ENCODE results near the gene TMEM231. TPM values are rescaled to one million over a fixed set of nuclear protein-coding genes. Genes with fewer than 3 reads are reported as not detected.

TMEM231 gene
- total and polyA plus RNA-seq, 2 donors from 2014 or later: 8.6 to 13.7 TPM

DNA sequence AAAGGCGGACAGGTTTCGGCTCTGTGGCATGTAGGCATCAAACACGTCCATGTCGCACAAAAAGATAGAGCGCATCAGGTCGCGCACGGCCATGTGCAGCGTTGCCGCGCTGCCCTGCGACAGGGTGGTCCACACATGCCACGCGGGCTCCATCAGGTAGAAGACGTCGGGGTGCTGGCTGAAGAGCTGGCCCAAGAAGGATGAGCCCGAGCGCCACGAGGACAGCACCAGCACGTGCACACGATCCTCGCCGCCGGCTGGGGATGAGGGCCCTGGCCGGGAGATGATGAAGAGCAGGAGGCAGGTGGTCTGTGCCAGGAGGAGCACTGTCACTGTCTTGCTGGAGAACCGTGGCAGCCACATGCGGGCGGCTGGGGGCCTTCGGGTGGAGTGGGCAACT lies 26.1 kb downstream of the TMEM231 start:
- Histone ChIP-seq H3K4me1 (ENCODE audit: control insufficient read depth in 2 of 3, insufficient read depth in 2 of 3, low read depth in 1 of 3, low read length in 3 of 3) (no peaks in the 10 kb centered on the region), H3K9me3 (ENCODE audit: control insufficient read depth in 2 of 3, insufficient read depth in 1 of 3, low read length in 3 of 3) (no peaks in the 10 kb centered on the region), H3K27ac (ENCODE audit: low read depth in 2 of 2, low read length in 2 of 2) (no peak overlapping the region), H3K27me3 (ENCODE audit: control insufficient read depth, insufficient read depth, low read length) (no peaks in the 10 kb centered on the region), H3K9ac (ENCODE audit: low read length in 3 of 3) (no peak overlapping the region), H3K36me3 (ENCODE audit: control insufficient read depth in 2 of 3, insufficient read depth in 3 of 3, low read length in 3 of 3) (no peaks in the 10 kb centered on the region), H3K4me3 (ENCODE audit: low read length in 3 of 3) (no peak overlapping the region)
- FAIRE-seq (no peak), DNase-seq (peak in 1 of 5 donors; percentile 73)
- TF ChIP-seq, protein P1, sequence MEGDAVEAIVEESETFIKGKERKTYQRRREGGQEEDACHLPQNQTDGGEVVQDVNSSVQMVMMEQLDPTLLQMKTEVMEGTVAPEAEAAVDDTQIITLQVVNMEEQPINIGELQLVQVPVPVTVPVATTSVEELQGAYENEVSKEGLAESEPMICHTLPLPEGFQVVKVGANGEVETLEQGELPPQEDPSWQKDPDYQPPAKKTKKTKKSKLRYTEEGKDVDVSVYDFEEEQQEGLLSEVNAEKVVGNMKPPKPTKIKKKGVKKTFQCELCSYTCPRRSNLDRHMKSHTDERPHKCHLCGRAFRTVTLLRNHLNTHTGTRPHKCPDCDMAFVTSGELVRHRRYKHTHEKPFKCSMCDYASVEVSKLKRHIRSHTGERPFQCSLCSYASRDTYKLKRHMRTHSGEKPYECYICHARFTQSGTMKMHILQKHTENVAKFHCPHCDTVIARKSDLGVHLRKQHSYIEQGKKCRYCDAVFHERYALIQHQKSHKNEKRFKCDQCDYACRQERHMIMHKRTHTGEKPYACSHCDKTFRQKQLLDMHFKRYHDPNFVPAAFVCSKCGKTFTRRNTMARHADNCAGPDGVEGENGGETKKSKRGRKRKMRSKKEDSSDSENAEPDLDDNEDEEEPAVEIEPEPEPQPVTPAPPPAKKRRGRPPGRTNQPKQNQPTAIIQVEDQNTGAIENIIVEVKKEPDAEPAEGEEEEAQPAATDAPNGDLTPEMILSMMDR (IDR thresholded peaks at IDR 0.05; ENCODE audit: borderline replicate concordance, extremely low read depth, insufficient read depth): no peak
- intact Hi-C loops (cut with DNase I): no loop called here

DNA sequence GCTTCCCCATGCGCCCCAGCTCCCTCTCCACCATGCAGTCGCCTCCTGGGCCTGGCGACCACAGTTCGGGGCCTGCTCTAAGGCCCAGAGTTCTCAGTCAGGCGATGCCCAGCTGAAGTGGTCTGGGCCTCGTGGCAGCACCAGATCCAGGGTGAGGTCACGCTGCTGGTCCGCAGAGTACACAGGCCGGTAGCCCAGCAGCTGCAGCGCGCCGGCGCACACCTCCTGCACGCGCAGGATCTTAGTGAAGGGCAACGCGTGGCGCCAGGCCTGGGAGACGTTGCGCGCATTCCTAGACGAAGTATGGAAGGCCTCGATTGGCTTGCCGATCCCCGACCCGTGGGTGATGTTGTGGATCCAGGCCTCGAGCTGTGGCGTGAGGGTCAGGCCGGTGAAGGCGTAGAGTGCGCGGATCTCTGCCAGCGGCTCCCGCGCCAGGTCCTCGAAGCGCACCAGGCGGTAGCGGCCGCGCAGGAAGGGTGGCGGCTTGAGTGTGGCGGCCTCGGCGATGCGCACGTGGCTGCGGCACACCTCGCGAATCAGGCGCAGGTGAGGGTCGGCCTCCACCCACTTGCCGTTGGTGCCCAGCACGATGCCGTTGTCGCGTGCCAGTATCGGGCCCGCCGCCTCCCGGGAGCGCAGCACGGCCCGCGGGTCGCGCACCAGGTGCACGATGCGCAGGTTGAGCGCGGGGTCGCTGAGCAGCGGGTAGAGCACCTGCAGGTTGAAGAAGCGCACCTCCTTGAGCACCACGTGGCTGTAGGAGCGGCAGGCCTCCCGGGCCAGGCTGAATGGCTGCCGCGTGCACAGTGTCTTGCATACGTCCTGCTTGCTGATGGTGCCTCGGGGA lies 26.8 kb downstream of the TMEM231 start:
- H3K36me3 ChIP-seq (ENCODE audit: control insufficient read depth in 2 of 3, insufficient read depth in 3 of 3, low read length in 3 of 3): no peaks in the 10 kb centered on the region
- DNase-seq: peak in 1 of 5 donors; percentile 54
- no peaks in the 10 kb centered on the region for H3K27me3 ChIP-seq (ENCODE audit: control insufficient read depth, insufficient read depth, low read length)
- FAIRE-seq: no peak
- no peak overlapping the region for H3K4me3 ChIP-seq (ENCODE audit: low read length in 3 of 3)
- H3K27ac ChIP-seq (ENCODE audit: low read depth in 2 of 2, low read length in 2 of 2): no peak overlapping the region
- H3K4me1 ChIP-seq (ENCODE audit: control insufficient read depth in 2 of 3, insufficient read depth in 2 of 3, low read depth in 1 of 3, low read length in 3 of 3): no peaks in the 10 kb centered on the region
- H3K9me3 ChIP-seq (ENCODE audit: control insufficient read depth in 2 of 3, insufficient read depth in 1 of 3, low read length in 3 of 3): no peaks in the 10 kb centered on the region
- TF ChIP-seq, protein P1 (IDR thresholded peaks at IDR 0.05; ENCODE audit: borderline replicate concordance, extremely low read depth, insufficient read depth): no peak
- H3K9ac ChIP-seq (ENCODE audit: low read length in 3 of 3): no peak overlapping the region
- intact Hi-C loops (cut with DNase I): no loop called here

DNA sequence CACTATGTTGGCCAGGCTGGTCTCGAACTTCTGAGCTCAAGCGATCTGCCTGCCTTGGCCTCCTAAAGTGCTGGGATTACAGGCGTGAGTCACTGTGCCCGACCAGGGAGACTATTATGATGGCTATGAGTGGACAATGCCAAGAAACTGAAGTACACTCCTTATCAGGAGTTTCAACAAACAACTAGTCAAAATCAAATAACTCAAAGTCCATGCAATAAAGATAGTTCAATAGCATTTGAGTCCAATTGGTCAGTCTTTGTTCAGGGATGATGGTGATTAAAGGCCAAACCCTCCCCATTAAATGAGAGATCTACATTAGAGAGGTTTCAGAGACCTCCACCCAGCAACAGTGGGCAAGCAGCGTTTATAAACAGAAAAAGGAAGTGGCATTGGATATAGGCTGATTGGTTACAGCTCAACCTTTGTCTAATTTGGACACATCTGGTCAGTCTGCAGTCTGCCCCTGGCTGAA lies 28.2 kb downstream of the TMEM231 start:
- DNase-seq (no peak), FAIRE-seq (no peak)
- TF ChIP-seq, protein P1 (IDR thresholded peaks at IDR 0.05; ENCODE audit: borderline replicate concordance, extremely low read depth, insufficient read depth): no peak
- H3K36me3 ChIP-seq (ENCODE audit: control insufficient read depth in 2 of 3, insufficient read depth in 3 of 3, low read length in 3 of 3): no peaks in the 10 kb centered on the region
- no peaks in the 10 kb centered on the region for H3K9me3 ChIP-seq (ENCODE audit: control insufficient read depth in 2 of 3, insufficient read depth in 1 of 3, low read length in 3 of 3)
- H3K27me3 ChIP-seq (ENCODE audit: control insufficient read depth, insufficient read depth, low read length): no peaks in the 10 kb centered on the region
- no peak overlapping the region for H3K27ac ChIP-seq (ENCODE audit: low read depth in 2 of 2, low read length in 2 of 2)
- intact Hi-C loops (cut with DNase I): no loop called here
- H3K4me3 ChIP-seq (ENCODE audit: low read length in 3 of 3): no peak overlapping the region
- no peaks in the 10 kb centered on the region for H3K4me1 ChIP-seq (ENCODE audit: control insufficient read depth in 2 of 3, insufficient read depth in 2 of 3, low read depth in 1 of 3, low read length in 3 of 3)
- no peak overlapping the region for H3K9ac ChIP-seq (ENCODE audit: low read length in 3 of 3)

Data from kidney (tissue), 14 donors.